Measurements from ENCODE around the gene PSPH. TPM values are rescaled to one million over a fixed set of nuclear protein-coding genes. Genes with fewer than 3 reads are reported as not detected.

The PSPH gene
- total RNA-seq = 28.8 TPM

GRCh38 chr7:56051339-56052191 lies at the start of gene PSPH, which contains the start of gene CCT6A:
Gene PSPH (minus strand): TSS chr7:56051444. CDS start chr7:56021212, 30,232 bp downstream.
Gene CCT6A (plus strand): TSS chr7:56051765. CDS start chr7:56051849, 84 bp downstream.

GRCh38 chr7:56092789-56093531 lies 41.7 kb upstream of the PSPH start, which contains the start of gene PHKG1:
Gene PHKG1 (minus strand): TSS chr7:56092952. CDS start chr7:56088941, 4,011 bp downstream.

DNA sequence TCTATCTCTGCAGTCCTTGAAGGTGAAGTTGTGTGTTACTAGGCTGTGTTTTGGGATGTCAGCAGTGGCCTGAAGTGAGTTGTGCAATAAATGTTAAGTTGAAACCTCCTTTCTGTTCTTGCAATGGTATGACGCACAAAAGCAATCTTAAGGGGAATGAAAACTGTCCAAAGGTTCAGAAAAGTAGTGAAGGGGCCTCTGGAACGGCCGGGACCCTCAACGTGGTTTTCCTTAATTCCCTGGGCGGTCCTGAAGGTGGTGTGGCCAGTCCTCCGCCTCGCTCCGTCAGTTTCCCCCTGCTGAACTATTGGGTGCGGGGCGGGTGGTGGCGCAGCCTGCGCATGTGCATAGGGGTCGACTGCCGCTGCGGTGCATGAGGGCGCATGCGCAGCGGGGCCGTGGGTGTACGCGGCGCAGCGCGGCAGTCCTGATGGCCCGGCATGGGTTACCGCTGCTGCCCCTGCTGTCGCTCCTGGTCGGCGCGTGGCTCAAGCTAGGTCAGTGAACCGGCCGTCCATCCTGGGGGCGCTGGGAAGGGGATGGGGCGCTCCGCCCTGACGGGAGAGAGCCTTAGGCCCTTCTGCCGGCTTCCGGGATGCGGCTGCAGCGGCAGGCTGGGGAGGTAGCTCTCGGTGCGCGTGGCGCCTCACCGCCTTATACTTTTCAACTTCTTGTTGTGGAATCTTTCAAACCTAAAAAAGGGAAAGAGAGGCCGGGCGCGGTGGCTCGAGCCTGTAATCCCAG lies 12.8 kb upstream of the PSPH start, which contains the start of gene SUMF2:
SUMF2 (plus strand) TSS at position 405 of the 744 bp plus-strand sequence; CDS start at position 431, 26 bp downstream.

DNA sequence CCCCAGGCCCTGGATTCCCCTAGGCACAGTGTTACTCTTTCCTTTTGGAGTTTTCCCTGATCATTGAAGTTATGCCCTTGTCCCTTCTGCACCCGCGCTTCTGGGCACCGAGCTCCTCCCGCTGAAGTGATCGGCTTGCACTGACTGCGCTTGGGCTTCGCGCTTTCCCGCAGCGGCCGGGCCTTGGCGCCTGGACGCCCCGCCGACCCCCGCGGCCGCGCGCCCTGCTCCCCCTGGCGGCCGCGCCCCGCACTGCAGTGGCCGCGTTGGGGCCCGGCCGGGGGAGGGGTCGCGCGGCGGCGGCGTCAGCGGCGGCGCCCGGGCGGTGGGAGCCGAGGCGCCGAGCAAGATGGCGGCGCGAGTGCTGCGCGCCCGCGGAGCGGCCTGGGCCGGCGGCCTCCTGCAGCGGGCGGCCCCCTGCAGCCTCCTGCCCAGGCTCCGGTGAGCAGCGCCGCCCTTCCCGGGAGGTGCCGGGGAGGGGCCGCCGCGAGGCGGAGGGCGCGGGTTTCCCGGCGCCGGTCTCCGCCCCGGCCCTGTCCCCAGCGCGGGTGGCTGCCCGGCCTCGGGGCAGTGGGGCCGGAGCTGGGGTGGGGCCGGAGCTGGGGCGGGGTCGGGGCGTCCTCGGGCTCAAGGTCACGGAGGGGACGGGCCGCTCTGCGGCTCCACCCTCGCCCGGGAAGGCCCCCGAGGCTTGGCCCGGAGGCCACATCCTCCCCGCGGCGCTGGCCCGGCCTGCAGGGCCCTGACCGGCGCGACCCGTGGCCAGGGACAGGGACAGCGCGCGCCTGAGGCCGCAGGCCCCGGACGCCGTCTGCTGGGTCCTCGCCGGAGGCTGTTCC lies 86.8 kb downstream of the PSPH start, which contains the start of gene NIPSNAP2:
NIPSNAP2 (plus strand) TSS at position 325 of the 839 bp plus-strand sequence; CDS start at position 350, 25 bp downstream.

Small RNA genes lying within 50 kb of the gene (small RNA-seq; reads per million reads assigned to genes)
- gene SNORA15 = not detected
- gene SNORA22B = not detected

Other genes with a start within 250 kb of the PSPH start
- under 0.01 TPM for gene SEPTIN14, start 188.7 kb downstream of the PSPH start, total RNA-seq
- 54.4 TPM for gene ZNF713, start 164.0 kb downstream of the PSPH start, total RNA-seq
- gene MRPS17, start 99.6 kb downstream of the PSPH start, total RNA-seq = 27.7 TPM
- 58.6 TPM for gene NIPSNAP2, start 86.9 kb downstream of the PSPH start, total RNA-seq
- 182 TPM for gene CCT6A, start 321 bp upstream of the PSPH start, total RNA-seq
- gene SUMF2, start 12.8 kb upstream of the PSPH start, total RNA-seq = 103 TPM
- 7.2 TPM for gene PHKG1, start 41.5 kb upstream of the PSPH start, total RNA-seq
- 160 TPM for gene CHCHD2, start 55.0 kb upstream of the PSPH start, total RNA-seq
- gene NUPR2, start 65.0 kb upstream of the PSPH start, total RNA-seq = 3.0 TPM